HEK293T (cell line): ENCODE results near the gene PI16.

Experiments used
- BHLHE40 ChIP-seq: fragments of 450-650 bp; IDR thresholded peaks from 2 replicates; pipeline ENCODE4 v1.6.1; 2016; ENCODE audit warnings: mild to moderate bottlenecking, moderate library complexity, borderline replicate concordance
- ELF4 ChIP-seq: fragments of 450-650 bp; IDR thresholded peaks from 2 replicates; pipeline ENCODE4 v1.6.1; 2017; ENCODE audit warnings: antibody characterized with exemption
- FOXA1 ChIP-seq: fragments of 450-650 bp; IDR thresholded peaks from 2 replicates; pipeline ENCODE4 v1.6.1; 2016; ENCODE audit warnings: mild to moderate bottlenecking
- FOXK2 ChIP-seq: fragments of 450-650 bp; IDR thresholded peaks from 2 replicates; pipeline ENCODE4 v1.6.1; 2016; ENCODE audit warnings: mild to moderate bottlenecking
- FOXM1 ChIP-seq: fragments of 450-650 bp; IDR thresholded peaks from 2 replicates; pipeline ENCODE4 v1.6.1; 2017; ENCODE audit warnings: mild to moderate bottlenecking, borderline replicate concordance
- LEF1 ChIP-seq: fragments of 450-650 bp; IDR thresholded peaks from 2 replicates; pipeline ENCODE4 v1.6.1; 2017; ENCODE audit warnings: mild to moderate bottlenecking, borderline replicate concordance
- NFRKB ChIP-seq: fragments of 450-650 bp; IDR thresholded peaks from 2 replicates; pipeline ENCODE4 v1.6.1; 2016; ENCODE audit warnings: mild to moderate bottlenecking, moderate library complexity
- SP1 ChIP-seq: fragments of 450-650 bp; IDR thresholded peaks from 2 replicates; pipeline ENCODE4 v1.6.1; 2017
- SUZ12 ChIP-seq: fragments of 450-650 bp; IDR thresholded peaks from 2 replicates; pipeline ENCODE4 v1.6.1; 2016; ENCODE audit warnings: mild to moderate bottlenecking
- TARDBP ChIP-seq: fragments of 450-650 bp; IDR thresholded peaks from 2 replicates; pipeline ENCODE4 v1.6.1; 2016
- ZNF384 ChIP-seq: fragments of 450-650 bp; IDR thresholded peaks from 2 replicates; pipeline ENCODE4 v1.6.1; 2016

DNA sequence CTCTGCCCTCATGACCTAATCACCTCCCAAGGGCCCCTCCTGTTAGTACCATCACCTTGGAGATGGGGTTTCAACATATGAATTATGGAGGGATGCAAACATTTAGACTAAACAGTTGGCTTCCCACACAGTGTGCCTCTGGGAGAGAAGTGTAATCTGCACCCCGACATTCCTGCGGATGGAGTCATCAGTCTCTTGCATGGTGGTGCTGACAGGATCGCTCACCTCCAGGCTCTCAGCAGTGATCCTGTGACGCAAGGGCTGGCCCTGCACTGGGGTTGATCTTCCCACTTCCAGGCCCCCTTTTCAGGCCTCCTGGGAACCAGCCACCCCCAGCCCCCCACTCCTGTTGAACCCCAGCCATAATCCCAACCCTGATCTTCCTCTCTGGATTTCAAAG lies 16.0 kb upstream of the PI16 start:
- TF ChIP-seq FOXK2 (no peak), SUZ12 (no peak), TARDBP (no peak), BHLHE40 (no peak), ELF4 (no peak), ZNF384 (no peak), SP1 (no peak), FOXA1 (no peak), FOXM1 (no peak), NFRKB (no peak), LEF1 (no peak)
